HG03558 (cell line): ENCODE results near the gene UNK.
A peak's percentile ranks its signal among the peaks of the same experiment; 100 is the strongest.

Source experiments
- ATAC-seq: cut with Tn5 transposase; IDR thresholded peaks from one replicate; pipeline ENCODE4 v1.9.1; 2021; ENCODE audit warnings: moderate number of reproducible peaks; ENCODE audit not compliant: unreplicated experiment; ENCODE audit errors: extremely low read depth

UNK gene

GRCh38 chr17:75784473-75785015, at the start of gene UNK:
UNK (plus strand) TSS chr17:75784806; CDS start chr17:75784881, 75 bp downstream.
- peak; percentile 30 for ATAC-seq

DNA sequence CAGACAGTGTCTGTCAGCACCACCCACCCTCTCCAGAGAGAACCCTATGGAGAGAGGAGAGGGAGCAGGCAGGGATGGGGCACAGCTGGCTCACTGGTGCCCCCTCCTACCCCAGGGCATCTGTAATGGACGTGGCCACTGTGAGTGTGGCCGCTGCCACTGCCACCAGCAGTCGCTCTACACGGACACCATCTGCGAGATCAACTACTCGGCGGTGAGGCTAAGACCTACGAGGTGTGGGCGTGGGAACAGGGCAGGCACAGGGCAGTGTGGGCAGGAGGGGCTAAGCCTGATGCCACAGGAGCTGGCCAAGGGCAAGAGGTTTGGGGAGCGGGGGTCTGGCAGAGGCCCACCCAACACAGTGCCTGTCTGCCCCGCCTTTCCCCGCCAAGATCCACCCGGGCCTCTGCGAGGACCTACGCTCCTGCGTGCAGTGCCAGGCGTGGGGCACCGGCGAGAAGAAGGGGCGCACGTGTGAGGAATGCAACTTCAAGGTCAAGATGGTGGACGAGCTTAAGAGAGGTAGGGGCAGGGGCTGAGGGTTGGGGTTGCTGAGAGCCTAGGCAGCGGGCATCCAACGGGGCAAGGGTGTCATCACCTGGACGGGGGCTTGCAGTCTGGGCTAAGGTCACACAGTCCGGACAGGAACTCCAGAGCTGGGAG, 48.3 kb upstream of the UNK start:
- ATAC-seq: no peak

DNA sequence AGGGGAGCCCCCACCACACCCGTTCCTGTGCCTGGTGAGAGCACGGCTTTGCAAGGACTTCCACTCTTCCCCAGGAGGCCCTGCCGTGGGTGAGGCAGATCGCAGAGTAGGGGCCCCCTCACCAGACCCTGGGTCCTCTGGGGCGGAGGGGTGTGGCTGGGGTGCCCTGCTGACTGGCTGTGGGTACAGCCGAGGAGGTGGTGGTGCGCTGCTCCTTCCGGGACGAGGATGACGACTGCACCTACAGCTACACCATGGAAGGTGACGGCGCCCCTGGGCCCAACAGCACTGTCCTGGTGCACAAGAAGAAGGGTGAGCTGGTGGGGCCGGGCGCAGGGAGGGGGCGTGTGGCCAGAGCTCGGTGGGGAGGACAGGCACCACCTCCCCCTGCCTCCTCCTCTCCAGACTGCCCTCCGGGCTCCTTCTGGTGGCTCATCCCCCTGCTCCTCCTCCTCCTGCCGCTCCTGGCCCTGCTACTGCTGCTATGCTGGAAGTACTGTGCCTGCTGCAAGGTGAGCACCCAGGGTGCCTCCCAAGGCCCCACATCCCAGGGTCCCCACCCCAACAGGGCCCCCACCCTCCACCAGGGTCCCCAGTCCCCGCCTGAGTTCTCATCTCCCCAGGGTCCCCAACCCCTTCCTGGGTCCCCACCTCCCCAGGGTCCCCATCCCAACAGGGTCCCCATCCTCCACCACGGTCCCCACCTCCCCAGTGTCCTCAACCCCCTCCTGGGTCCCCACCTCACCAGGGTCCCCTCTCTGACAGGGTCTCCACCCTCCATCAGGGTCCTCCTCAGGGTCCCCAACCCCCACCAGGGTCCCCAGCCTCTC, 47.3 kb upstream of the UNK start:
- no peak for ATAC-seq

- no peak for ATAC-seq
These were observed 46.3 kb upstream of the UNK start for GRCh38 chr17:75738218-75738802.

DNA sequence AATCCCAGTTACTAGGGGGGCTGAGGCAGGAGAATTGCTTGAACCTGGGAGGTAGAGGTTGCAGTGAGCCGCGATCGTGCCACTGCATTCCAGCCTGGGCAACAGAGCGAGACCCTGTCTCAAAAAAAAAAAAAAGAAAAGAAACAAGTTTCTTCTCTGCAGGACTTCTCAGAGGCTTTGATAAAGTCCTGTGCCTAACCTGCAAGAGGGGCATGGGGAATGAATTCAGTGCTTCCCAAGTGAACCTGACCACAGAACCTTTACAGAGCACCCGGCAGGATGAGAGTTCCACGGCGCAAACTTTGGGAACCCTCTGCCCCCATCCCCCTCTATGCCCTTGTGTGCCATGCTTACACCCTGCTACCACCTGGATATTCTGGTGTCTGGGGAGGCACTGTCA, 45.4 kb upstream of the UNK start:
- ATAC-seq: no peak

- ATAC-seq: no peak
These were observed 44.8 kb upstream of the UNK start for GRCh38 chr17:75739801-75740200.

DNA sequence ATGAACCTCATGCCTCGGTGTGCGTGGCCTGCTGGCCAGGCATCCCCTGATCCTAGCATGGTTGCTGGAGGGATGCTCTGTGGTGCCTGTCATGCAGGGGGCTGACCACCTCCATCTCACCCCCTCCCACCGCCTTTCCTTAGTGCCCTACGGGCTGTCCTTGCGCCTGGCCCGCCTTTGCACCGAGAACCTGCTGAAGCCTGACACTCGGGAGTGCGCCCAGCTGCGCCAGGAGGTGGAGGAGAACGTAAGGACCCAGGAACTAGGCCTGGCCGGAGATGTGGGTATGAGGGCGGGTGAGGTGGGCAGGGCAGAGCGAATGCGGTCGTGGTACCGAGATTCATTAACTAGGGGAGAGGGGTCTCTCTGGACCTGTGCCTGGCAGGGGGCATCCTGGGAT, 44.4 kb upstream of the UNK start:
- no peak for ATAC-seq

DNA sequence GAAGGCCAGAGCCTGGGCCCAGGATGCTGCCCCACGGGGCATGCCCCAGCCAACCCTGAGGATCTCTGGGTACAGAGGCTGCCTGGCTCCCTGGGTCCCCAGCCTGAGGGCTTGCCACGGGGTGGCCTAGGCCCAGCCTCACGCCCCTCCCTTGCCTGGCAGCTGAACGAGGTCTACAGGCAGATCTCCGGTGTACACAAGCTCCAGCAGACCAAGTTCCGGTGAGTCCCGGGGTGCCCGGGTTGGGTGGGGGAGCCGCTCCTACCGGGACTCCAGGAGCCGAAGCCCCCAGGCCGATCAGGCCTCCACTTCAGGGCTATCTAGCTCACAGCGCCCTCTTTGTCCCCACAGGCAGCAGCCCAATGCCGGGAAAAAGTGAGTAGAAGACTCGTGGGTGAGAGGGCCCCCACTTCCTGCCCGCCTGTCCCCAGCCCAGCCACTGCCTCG, 44.0 kb upstream of the UNK start:
- no peak for ATAC-seq

DNA sequence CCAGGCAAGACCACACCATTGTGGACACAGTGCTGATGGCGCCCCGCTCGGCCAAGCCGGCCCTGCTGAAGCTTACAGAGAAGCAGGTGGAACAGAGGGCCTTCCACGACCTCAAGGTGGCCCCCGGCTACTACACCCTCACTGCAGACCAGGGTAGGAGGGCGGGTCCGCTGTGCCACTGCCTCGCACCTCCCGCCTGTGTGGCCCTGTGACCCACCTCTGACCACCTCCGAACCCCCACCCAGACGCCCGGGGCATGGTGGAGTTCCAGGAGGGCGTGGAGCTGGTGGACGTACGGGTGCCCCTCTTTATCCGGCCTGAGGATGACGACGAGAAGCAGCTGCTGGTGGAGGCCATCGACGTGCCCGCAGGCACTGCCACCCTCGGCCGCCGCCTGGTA, 42.3 kb upstream of the UNK start:
- no peak for ATAC-seq

DNA sequence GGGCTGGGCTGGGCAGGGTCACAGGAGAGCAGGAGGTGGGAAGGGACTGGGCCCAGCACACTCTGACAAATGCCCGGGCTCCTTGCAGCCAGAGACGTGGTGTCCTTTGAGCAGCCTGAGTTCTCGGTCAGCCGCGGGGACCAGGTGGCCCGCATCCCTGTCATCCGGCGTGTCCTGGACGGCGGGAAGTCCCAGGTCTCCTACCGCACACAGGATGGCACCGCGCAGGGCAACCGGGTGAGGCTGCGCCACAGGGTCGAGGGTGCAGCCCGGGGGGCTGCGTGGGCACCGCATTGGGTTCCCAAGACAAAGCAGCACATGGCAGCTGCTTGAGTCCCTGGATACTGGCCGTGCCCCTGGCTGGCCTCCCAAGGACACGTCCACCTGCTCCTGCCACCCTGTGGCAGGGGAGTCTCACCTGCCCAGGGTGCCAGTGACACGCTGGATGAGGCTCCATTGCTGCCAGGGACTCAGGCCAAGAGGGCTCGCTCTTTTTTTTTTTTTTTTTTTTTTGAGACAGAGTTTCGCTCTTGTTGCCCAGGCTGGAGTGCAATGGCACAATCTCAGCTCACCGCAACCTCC, 40.9 kb upstream of the UNK start:
- no peak for ATAC-seq

DNA sequence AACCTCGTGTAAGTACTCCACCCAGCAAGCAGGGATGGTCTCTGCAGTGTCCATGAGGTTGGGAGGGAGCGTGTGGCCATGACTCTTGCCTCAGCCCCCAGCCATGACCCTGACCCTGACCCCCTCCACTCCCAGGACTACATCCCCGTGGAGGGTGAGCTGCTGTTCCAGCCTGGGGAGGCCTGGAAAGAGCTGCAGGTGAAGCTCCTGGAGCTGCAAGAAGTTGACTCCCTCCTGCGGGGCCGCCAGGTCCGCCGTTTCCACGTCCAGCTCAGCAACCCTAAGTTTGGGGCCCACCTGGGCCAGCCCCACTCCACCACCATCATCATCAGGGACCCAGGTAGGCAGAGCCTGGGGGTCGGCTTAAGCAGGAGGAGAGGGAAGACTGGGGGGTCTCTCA, 35.9 kb upstream of the UNK start:
- ATAC-seq: no peak

DNA sequence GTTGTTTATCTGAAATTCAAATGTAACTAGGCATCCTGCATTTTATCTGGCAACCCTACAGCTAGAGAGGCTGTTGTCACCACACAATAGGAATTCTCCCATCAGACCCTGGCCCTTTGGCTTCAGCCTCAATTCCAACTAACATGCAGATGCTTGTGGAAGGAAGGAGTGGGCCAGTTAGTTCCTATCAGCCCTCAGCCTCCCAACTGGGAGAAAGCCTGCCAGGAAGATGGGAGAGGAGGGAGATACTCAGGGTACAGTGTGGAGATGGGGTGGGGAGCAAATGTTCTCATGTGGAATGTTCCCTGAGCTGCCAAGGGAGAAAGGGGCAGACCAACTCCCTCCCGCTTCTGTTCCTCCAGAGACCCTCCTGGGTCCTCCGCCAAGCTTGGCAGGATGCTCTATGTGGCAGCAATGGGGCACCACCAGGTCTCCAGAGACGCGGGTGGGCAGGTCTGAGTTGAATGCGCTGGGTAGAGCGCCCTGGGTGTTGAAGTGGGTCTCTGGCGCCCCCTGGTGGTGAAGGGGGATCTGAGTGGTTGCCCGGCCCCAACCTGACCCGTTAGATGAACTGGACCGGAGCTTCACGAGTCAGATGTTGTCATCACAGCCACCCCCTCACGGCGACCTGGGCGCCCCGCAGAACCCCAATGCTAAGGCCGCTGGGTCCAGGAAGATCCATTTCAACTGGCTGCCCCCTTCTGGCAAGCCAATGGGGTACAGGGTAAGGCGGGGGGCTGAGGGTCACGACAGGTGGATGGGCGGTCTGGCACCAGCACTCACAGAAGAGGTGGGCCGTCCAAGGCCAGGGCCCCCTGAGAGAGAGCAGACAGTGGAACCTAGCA, 34.8 kb upstream of the UNK start:
- ATAC-seq: no peak

- no peak for ATAC-seq
These were observed 33.8 kb upstream of the UNK start for GRCh38 chr17:75750661-75751423.

GRCh38 chr17:75751676-75752404, 32.8 kb upstream of the UNK start:
- ATAC-seq: no peak

GRCh38 chr17:75752405-75752709, 32.2 kb upstream of the UNK start:
- ATAC-seq: no peak

- no peak for ATAC-seq
These were observed 31.6 kb upstream of the UNK start for GRCh38 chr17:75752802-75753513.

- ATAC-seq: no peak
These were observed 30.9 kb upstream of the UNK start for GRCh38 chr17:75753514-75754377.
